ENCODE results near the gene SIGLEC10.
"Not testable (repeated sequence)": the region's sequence is repeated elsewhere in the genome, so short reads cannot be mapped to it uniquely, and the experiment has no call there.

SIGLEC10 gene

GRCh38 chr19:51417107-51417809, at the start of gene SIGLEC10:
Gene SIGLEC10, minus strand, starts transcription at chr19:51417642. Its CDS starts 61 bp downstream, at chr19:51417581.
- Histone ChIP-seq H3K27me3 (ENCODE audit: control insufficient read depth in 1 of 2, insufficient read depth in 2 of 2, low read length in 2 of 2) (no peaks in the 10 kb centered on the region), H3K36me3 (ENCODE audit: control insufficient read depth in 1 of 2, insufficient read depth in 2 of 2, low read length in 2 of 2) (no peaks in the 10 kb centered on the region), H3K9me3 (ENCODE audit: control insufficient read depth in 1 of 2, low read length in 2 of 2) (no peaks in the 10 kb centered on the region), H3K4me1 (ENCODE audit: control insufficient read depth in 1 of 2, insufficient read depth in 2 of 2, low read length in 2 of 2) (no peaks in the 10 kb centered on the region), H3K27ac (ENCODE audit: low read depth, low read length) (peak within 1 kb of the TSS; percentile 50), H3K4me3 (ENCODE audit: low read depth in 1 of 2, low read length in 2 of 2) (peak within 1 kb of the TSS in 1 of 2 donors; percentile 5), H3K9ac (ENCODE audit: low read depth in 1 of 2, low read length in 2 of 2) (no peak within 1 kb of the TSS)

DNA sequence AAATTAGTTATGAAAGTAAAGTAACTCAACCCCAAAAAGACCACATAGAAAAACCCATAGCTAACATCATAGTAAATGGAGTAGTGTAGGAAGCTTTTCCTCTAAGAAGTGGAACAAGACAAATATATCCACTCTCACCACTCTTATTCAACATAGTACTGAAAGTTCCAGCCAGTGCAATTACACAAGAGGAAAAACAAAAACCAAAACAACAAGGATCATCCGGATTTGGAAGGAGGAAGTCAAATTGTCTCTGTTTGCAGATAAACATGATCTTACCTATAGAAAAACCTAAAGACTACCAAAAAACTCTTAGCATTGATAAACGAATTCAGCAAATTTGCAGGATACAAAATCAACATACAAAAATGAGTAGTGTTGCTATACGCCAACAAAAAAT, 49.3 kb upstream of the SIGLEC10 start:
- Histone ChIP-seq H3K27me3 (ENCODE audit: control insufficient read depth in 1 of 2, insufficient read depth in 2 of 2, low read length in 2 of 2) (peaks cover 6% of the 10 kb centered on the region in 2 donors), H3K4me1 (ENCODE audit: control insufficient read depth in 1 of 2, insufficient read depth in 2 of 2, low read length in 2 of 2) (peaks cover 0 to 3% of the 10 kb centered on the region in 2 donors), H3K9me3 (ENCODE audit: control insufficient read depth in 1 of 2, low read length in 2 of 2) (no peaks in the 10 kb centered on the region), H3K4me3 (ENCODE audit: low read depth in 1 of 2, low read length in 2 of 2) (no peak overlapping the region), H3K36me3 (ENCODE audit: control insufficient read depth in 1 of 2, insufficient read depth in 2 of 2, low read length in 2 of 2) (no peaks in the 10 kb centered on the region), H3K9ac (ENCODE audit: low read depth in 1 of 2, low read length in 2 of 2) (no peak overlapping the region), H3K27ac (ENCODE audit: low read depth, low read length) (no peak overlapping the region)

GRCh38 chr19:51463976-51464581, 46.6 kb upstream of the SIGLEC10 start:
- not testable (repeated sequence) for H3K36me3 ChIP-seq (ENCODE audit: control insufficient read depth in 1 of 2, insufficient read depth in 2 of 2, low read length in 2 of 2); H3K27ac ChIP-seq (ENCODE audit: low read depth, low read length); H3K27me3 ChIP-seq (ENCODE audit: control insufficient read depth in 1 of 2, insufficient read depth in 2 of 2, low read length in 2 of 2); H3K9me3 ChIP-seq (ENCODE audit: control insufficient read depth in 1 of 2, low read length in 2 of 2); H3K4me3 ChIP-seq (ENCODE audit: low read depth in 1 of 2, low read length in 2 of 2); H3K9ac ChIP-seq (ENCODE audit: low read depth in 1 of 2, low read length in 2 of 2)
- H3K4me1 ChIP-seq (ENCODE audit: control insufficient read depth in 1 of 2, insufficient read depth in 2 of 2, low read length in 2 of 2): peaks cover 0 to 12% of the 10 kb centered on the region in 2 donors

DNA sequence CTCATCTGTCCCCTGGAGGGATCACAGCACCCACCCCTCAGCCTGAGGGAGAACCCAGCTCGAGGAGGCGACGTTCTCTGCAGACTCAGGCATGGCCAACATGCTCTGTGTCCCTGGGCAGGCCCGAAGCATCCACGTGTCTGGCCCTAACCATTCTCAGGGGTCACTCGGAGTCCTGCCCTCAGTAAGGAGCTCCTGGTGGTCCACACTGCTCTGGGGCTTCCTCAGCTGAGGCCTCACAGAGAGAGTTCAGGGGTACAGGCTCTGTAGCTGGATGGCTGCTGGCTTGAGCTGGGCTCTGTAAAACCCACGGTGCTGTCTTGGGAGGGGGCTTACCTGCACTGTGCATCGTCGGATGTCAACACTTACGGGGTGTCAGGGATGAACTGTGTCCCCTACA, 45.2 kb upstream of the SIGLEC10 start:
- Histone ChIP-seq H3K4me1 (ENCODE audit: control insufficient read depth in 1 of 2, insufficient read depth in 2 of 2, low read length in 2 of 2) (peaks cover 0 to 9% of the 10 kb centered on the region in 2 donors), H3K9me3 (ENCODE audit: control insufficient read depth in 1 of 2, low read length in 2 of 2) (no peaks in the 10 kb centered on the region), H3K27me3 (ENCODE audit: control insufficient read depth in 1 of 2, insufficient read depth in 2 of 2, low read length in 2 of 2) (peaks cover 6 to 12% of the 10 kb centered on the region in 2 donors), H3K4me3 (ENCODE audit: low read depth in 1 of 2, low read length in 2 of 2) (no peak overlapping the region), H3K9ac (ENCODE audit: low read depth in 1 of 2, low read length in 2 of 2) (no peak overlapping the region), H3K36me3 (ENCODE audit: control insufficient read depth in 1 of 2, insufficient read depth in 2 of 2, low read length in 2 of 2) (no peaks in the 10 kb centered on the region), H3K27ac (ENCODE audit: low read depth, low read length) (no peak overlapping the region)

- peaks cover 6 to 12% of the 10 kb centered on the region in 2 donors for H3K27me3 ChIP-seq (ENCODE audit: control insufficient read depth in 1 of 2, insufficient read depth in 2 of 2, low read length in 2 of 2)
- H3K9ac ChIP-seq (ENCODE audit: low read depth in 1 of 2, low read length in 2 of 2): no peak overlapping the region
- H3K36me3 ChIP-seq (ENCODE audit: control insufficient read depth in 1 of 2, insufficient read depth in 2 of 2, low read length in 2 of 2): no peaks in the 10 kb centered on the region
- no peaks in the 10 kb centered on the region for H3K9me3 ChIP-seq (ENCODE audit: control insufficient read depth in 1 of 2, low read length in 2 of 2)
- peaks cover 0 to 9% of the 10 kb centered on the region in 2 donors for H3K4me1 ChIP-seq (ENCODE audit: control insufficient read depth in 1 of 2, insufficient read depth in 2 of 2, low read length in 2 of 2)
- no peak overlapping the region for H3K27ac ChIP-seq (ENCODE audit: low read depth, low read length)
- no peak overlapping the region for H3K4me3 ChIP-seq (ENCODE audit: low read depth in 1 of 2, low read length in 2 of 2)
These were observed 44.8 kb upstream of the SIGLEC10 start for GRCh38 chr19:51462276-51462675.

DNA sequence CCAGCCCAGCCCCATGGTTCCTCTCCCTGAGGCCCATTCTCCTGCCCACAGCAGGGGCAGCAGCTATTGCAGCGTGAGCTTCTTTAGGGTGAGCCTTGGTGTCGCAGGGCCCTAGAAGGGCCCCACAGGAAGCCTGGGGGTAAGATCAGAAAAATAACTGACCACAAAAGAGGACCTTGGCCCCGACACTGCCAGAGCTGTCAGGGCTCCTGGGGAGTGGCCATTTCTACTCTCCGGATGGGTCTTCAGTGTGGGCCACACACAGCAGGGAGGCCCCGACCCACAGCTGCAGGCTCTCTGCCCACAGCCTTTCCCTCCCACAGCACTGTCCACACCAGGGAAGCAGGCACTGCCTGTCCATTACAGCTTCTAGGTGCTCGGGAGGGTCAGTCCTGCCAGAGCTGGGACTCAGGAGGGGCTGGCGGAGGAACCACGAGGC, 44.3 kb upstream of the SIGLEC10 start:
- H3K4me1 ChIP-seq (ENCODE audit: control insufficient read depth in 1 of 2, insufficient read depth in 2 of 2, low read length in 2 of 2): peaks cover 0 to 9% of the 10 kb centered on the region in 2 donors
- H3K4me3 ChIP-seq (ENCODE audit: low read depth in 1 of 2, low read length in 2 of 2): no peak overlapping the region
- no peaks in the 10 kb centered on the region for H3K9me3 ChIP-seq (ENCODE audit: control insufficient read depth in 1 of 2, low read length in 2 of 2)
- H3K27me3 ChIP-seq (ENCODE audit: control insufficient read depth in 1 of 2, insufficient read depth in 2 of 2, low read length in 2 of 2): peaks cover 6 to 12% of the 10 kb centered on the region in 2 donors
- no peaks in the 10 kb centered on the region for H3K36me3 ChIP-seq (ENCODE audit: control insufficient read depth in 1 of 2, insufficient read depth in 2 of 2, low read length in 2 of 2)
- no peak overlapping the region for H3K9ac ChIP-seq (ENCODE audit: low read depth in 1 of 2, low read length in 2 of 2)
- H3K27ac ChIP-seq (ENCODE audit: low read depth, low read length): no peak overlapping the region

DNA sequence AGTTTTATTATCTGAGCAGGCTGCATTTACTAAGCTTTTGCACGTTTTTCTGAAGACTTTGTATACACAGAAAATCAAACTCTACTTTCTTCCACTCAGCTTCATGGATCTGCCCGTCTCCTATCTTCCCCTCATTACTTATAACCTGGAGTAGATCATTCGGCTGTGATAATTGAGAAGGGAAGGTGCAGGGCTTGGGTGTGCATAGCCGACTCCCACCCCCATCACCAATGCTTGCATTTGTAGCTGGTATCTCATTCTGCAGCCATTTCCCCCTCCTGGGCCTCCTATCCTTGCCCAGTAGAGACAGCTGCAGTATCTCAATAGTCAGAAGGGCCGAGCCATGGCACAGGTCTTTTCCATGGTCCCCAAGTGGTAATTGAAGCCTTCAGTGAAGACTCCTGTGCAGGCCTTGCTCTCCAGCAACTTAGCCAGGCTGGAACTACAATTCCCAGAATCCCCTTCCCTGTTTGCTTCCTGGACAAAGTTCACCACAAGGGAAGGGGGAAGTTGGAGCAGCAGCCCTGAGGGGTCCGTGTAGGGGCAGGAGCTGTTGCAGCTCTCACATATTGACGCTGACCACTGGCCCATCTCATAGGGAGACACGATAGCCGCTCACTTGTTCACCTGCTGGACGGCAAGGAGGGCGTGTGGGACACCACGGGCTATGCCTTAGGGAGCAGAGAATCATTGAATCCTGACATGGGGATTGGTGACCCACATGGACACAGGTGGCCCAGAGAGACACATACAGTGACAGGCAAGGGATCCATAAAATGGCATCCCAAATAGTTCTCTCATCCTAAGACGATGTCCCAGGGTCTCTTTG, 42.9 kb upstream of the SIGLEC10 start:
- Histone ChIP-seq H3K27me3 (ENCODE audit: control insufficient read depth in 1 of 2, insufficient read depth in 2 of 2, low read length in 2 of 2) (peaks cover 6 to 12% of the 10 kb centered on the region in 2 donors), H3K27ac (ENCODE audit: low read depth, low read length) (no peak overlapping the region), H3K36me3 (ENCODE audit: control insufficient read depth in 1 of 2, insufficient read depth in 2 of 2, low read length in 2 of 2) (no peaks in the 10 kb centered on the region), H3K4me3 (ENCODE audit: low read depth in 1 of 2, low read length in 2 of 2) (no peak overlapping the region), H3K9me3 (ENCODE audit: control insufficient read depth in 1 of 2, low read length in 2 of 2) (no peaks in the 10 kb centered on the region), H3K4me1 (ENCODE audit: control insufficient read depth in 1 of 2, insufficient read depth in 2 of 2, low read length in 2 of 2) (peaks cover 0 to 9% of the 10 kb centered on the region in 2 donors), H3K9ac (ENCODE audit: low read depth in 1 of 2, low read length in 2 of 2) (no peak overlapping the region)

DNA sequence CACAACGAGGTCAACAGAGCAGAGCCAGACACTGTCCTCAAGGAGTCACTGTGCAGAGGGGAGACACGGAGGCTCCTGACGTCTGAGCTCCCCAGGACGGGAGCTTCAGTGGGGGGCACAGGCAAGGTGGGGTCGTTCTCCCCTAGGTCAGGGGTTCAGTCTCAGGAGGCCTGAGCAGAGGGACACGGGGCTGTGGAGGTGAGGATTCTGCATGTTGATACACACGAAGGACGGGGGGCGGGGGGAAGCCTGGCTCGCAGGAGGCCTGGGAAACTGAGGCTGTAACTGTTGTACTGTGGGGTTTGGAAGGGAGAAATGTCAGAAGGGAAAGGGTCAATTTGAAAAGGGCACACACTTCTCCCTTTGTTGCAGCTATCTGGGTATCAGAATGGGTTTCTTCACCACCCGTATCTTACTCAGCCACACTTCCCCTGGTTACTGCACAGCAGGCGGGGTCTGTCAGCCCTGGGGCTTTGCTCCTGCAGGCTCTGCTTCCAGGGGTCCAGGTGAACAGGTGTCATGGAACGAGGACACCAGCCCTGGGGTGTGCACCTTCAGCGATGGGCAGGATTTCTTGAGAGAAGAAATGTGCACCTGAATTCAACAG, 41.6 kb upstream of the SIGLEC10 start:
- peaks cover 0 to 9% of the 10 kb centered on the region in 2 donors for H3K4me1 ChIP-seq (ENCODE audit: control insufficient read depth in 1 of 2, insufficient read depth in 2 of 2, low read length in 2 of 2)
- H3K36me3 ChIP-seq (ENCODE audit: control insufficient read depth in 1 of 2, insufficient read depth in 2 of 2, low read length in 2 of 2): no peaks in the 10 kb centered on the region
- H3K27me3 ChIP-seq (ENCODE audit: control insufficient read depth in 1 of 2, insufficient read depth in 2 of 2, low read length in 2 of 2): peaks cover 6 to 12% of the 10 kb centered on the region in 2 donors
- H3K27ac ChIP-seq (ENCODE audit: low read depth, low read length): no peak overlapping the region
- H3K4me3 ChIP-seq (ENCODE audit: low read depth in 1 of 2, low read length in 2 of 2): no peak overlapping the region
- H3K9me3 ChIP-seq (ENCODE audit: control insufficient read depth in 1 of 2, low read length in 2 of 2): no peaks in the 10 kb centered on the region
- no peak overlapping the region for H3K9ac ChIP-seq (ENCODE audit: low read depth in 1 of 2, low read length in 2 of 2)

GRCh38 chr19:51458051-51458645, 40.7 kb upstream of the SIGLEC10 start, which contains the start of gene SIGLEC8:
Gene SIGLEC8, minus strand, starts transcription at chr19:51458454. Its CDS starts 67 bp downstream, at chr19:51458387.
- Histone ChIP-seq H3K4me1 (ENCODE audit: control insufficient read depth in 1 of 2, insufficient read depth in 2 of 2, low read length in 2 of 2) (peaks cover 0 to 9% of the 10 kb centered on the region in 2 donors), H3K27ac (ENCODE audit: low read depth, low read length) (no peak within 1 kb of the TSS), H3K27me3 (ENCODE audit: control insufficient read depth in 1 of 2, insufficient read depth in 2 of 2, low read length in 2 of 2) (peaks cover 6 to 12% of the 10 kb centered on the region in 2 donors), H3K9ac (ENCODE audit: low read depth in 1 of 2, low read length in 2 of 2) (no peak within 1 kb of the TSS), H3K9me3 (ENCODE audit: control insufficient read depth in 1 of 2, low read length in 2 of 2) (no peaks in the 10 kb centered on the region), H3K4me3 (ENCODE audit: low read depth in 1 of 2, low read length in 2 of 2) (peak within 1 kb of the TSS in 1 of 2 donors; percentile 16), H3K36me3 (ENCODE audit: control insufficient read depth in 1 of 2, insufficient read depth in 2 of 2, low read length in 2 of 2) (no peaks in the 10 kb centered on the region)
